HepG2 (cell line): ENCODE measurements around the gene CTRL. TPM values are rescaled to one million over a fixed set of nuclear protein-coding genes. Genes with fewer than 3 reads are reported as not detected.
A peak's percentile ranks its signal among the peaks of the same experiment; 100 is the strongest.

Source experiments
- AKAP8 ChIP-seq: sonication (generic); formaldehyde crosslinking; IDR thresholded peaks from 2 replicates; pipeline ENCODE4 v1.5.1; 2020; ENCODE audit warnings: mild to moderate bottlenecking, missing genetic modification reagents
- CCAR2 ChIP-seq: fragments of 200-400 bp; formaldehyde crosslinking; optimal IDR thresholded peaks from 2 replicates; pipeline ENCODE3; 2018; ENCODE audit warnings: low read depth, mild to moderate bottlenecking, low read length, moderate library complexity
- HES4 ChIP-seq: sonication (generic); formaldehyde crosslinking; IDR thresholded peaks from 2 replicates; pipeline ENCODE4 v1.9.0; 2021; ENCODE audit warnings: mild to moderate bottlenecking, missing genetic modification reagents, borderline replicate concordance
- HMG20B ChIP-seq: conservative IDR thresholded peaks from 2 replicates; pipeline ENCODE4 v1.6.1; 2016; ENCODE audit warnings: missing genetic modification reagents, missing compliant biosample characterization
- HOXD1 ChIP-seq: sonication (generic); formaldehyde crosslinking; IDR thresholded peaks from 2 replicates; pipeline ENCODE4 v1.5.0; 2020; ENCODE audit warnings: missing genetic modification reagents
- JDP2 ChIP-seq: sonication (generic); formaldehyde crosslinking; IDR thresholded peaks from 2 replicates; pipeline ENCODE4 v1.8.1; 2022; ENCODE audit warnings: missing genetic modification reagents, borderline replicate concordance
- JUN ChIP-seq: sonication (generic); formaldehyde crosslinking; IDR thresholded peaks from 2 replicates; pipeline ENCODE4 v1.4.0; 2020; ENCODE audit warnings: mild to moderate bottlenecking, missing genetic modification reagents
- MAFF ChIP-seq: IDR thresholded peaks from 2 replicates; pipeline ENCODE4 v1.6.1; 2011; ENCODE audit warnings: low read depth, low read length, improper control_type of control experiment
- MLX ChIP-seq: IDR thresholded peaks from 2 replicates; pipeline ENCODE4 v1.6.1; 2016
- PCBP1 ChIP-seq: fragments of 200-400 bp; formaldehyde crosslinking; IDR thresholded peaks from 2 replicates; pipeline ENCODE4 v1.6.1; 2017; ENCODE audit warnings: mild to moderate bottlenecking, low read depth, low read length, borderline replicate concordance
- PRPF4 ChIP-seq: fragments of 200-400 bp; formaldehyde crosslinking; IDR thresholded peaks from 2 replicates; pipeline ENCODE4 v1.6.1; 2016; ENCODE audit warnings: low read length, low read depth; ENCODE audit not compliant: poor library complexity, severe bottlenecking
- SALL1 ChIP-seq: sonication (generic); formaldehyde crosslinking; IDR thresholded peaks from 2 replicates; pipeline ENCODE4 v1.8.0; 2022; ENCODE audit warnings: mild to moderate bottlenecking, missing genetic modification reagents
- SIN3A ChIP-seq: IDR thresholded peaks from 2 replicates; pipeline ENCODE4 v1.6.1; 2011; ENCODE audit warnings: low read depth, mild to moderate bottlenecking, control low read depth, low read length, borderline replicate concordance
- SP140L ChIP-seq: sonication (generic); formaldehyde crosslinking; IDR thresholded peaks from 2 replicates; pipeline ENCODE4 v1.4.0; 2020; ENCODE audit warnings: missing genetic modification reagents, borderline replicate concordance
- SRSF4 ChIP-seq: fragments of 200-400 bp; formaldehyde crosslinking; IDR thresholded peaks from one replicate; pipeline ENCODE4 v1.6.1; 2018; ENCODE audit warnings: mild to moderate bottlenecking, low read depth, low read length, moderate library complexity; ENCODE audit not compliant: poor library complexity, severe bottlenecking
- ZBTB3 ChIP-seq: sonication (generic); formaldehyde crosslinking; IDR thresholded peaks from 2 replicates; pipeline ENCODE4 v1.4.0; 2020; ENCODE audit warnings: low read depth, mild to moderate bottlenecking, moderate library complexity, missing genetic modification reagents, borderline replicate concordance
- ZMYM4 ChIP-seq: sonication (generic); formaldehyde crosslinking; IDR thresholded peaks from 2 replicates; pipeline ENCODE4 v1.8.1; 2023; ENCODE audit warnings: mild to moderate bottlenecking, missing genetic modification reagents
- ZNF432 ChIP-seq: sonication (generic); formaldehyde crosslinking; IDR thresholded peaks from 2 replicates; pipeline ENCODE4 v1.5.0; 2020; ENCODE audit warnings: missing genetic modification reagents, mild to moderate bottlenecking, borderline replicate concordance
- ZNF768 ChIP-seq: sonication (generic); formaldehyde crosslinking; IDR thresholded peaks from 2 replicates; pipeline ENCODE4 v1.4.0; 2020; ENCODE audit warnings: missing genetic modification reagents
- ZNF772 ChIP-seq: sonication (generic); formaldehyde crosslinking; IDR thresholded peaks from 2 replicates; pipeline ENCODE4 v1.5.0; 2020; ENCODE audit warnings: mild to moderate bottlenecking, missing genetic modification reagents
- ZNF780A ChIP-seq: sonication (generic); formaldehyde crosslinking; IDR thresholded peaks from 2 replicates; pipeline ENCODE4 v1.8.0; 2022; ENCODE audit warnings: mild to moderate bottlenecking, missing genetic modification reagents, moderate library complexity
- ZSCAN12 ChIP-seq: sonication (generic); formaldehyde crosslinking; IDR thresholded peaks from 2 replicates; pipeline ENCODE4 v1.9.0; 2021; ENCODE audit warnings: mild to moderate bottlenecking, missing genetic modification reagents
- ZSCAN31 ChIP-seq: sonication (generic); formaldehyde crosslinking; IDR thresholded peaks from 2 replicates; pipeline ENCODE4 v1.5.0; 2020; ENCODE audit warnings: low read depth, mild to moderate bottlenecking, missing genetic modification reagents
- polyA plus RNA-seq, 8 experiments: library from polyadenylated mRNA; depleted of rRNA in 3 of 8; stranded (reverse) in 7 of 8; unstranded in 1 of 8; fragments of >200 nt; fragmentation: Illumina TruSeq in 4 of 8; extraction: Trizol in 4 of 8; gene quantifications; 2 replicates each; pipeline versions ENCODE4 v1.2.1 to v1.2.3, GENCODE V29; 2011 to 2016; ENCODE audit warnings: low read depth in 4 of 8, missing spikeins in 1 of 8, mixed read lengths in 1 of 8; ENCODE audit not compliant: insufficient read depth in 1 of 8
- total RNA-seq, 5 experiments: library from RNA; depleted of rRNA; stranded (reverse); fragments of >200 nt; fragmentation: Illumina TruSeq; extraction: Trizol; gene quantifications; 2 replicates each; pipeline ENCODE4 v1.2.3, GENCODE V29; 2016; ENCODE audit warnings: low read depth in 1 of 5
- TF ChIP-seq, protein P1 (sequence below): sonication (generic); formaldehyde crosslinking; IDR thresholded peaks from 2 replicates; pipeline ENCODE4 v1.4.0; 2020; ENCODE audit warnings: mild to moderate bottlenecking, missing genetic modification reagents, borderline replicate concordance
- TF ChIP-seq, protein P2 (sequence below): sonication (generic); formaldehyde crosslinking; IDR thresholded peaks from 2 replicates; pipeline ENCODE4 v1.8.0; 2022; ENCODE audit warnings: missing genetic modification reagents, low read depth, mild to moderate bottlenecking, borderline replicate concordance

CTRL gene
- total and polyA plus RNA-seq, 2 of the 13 experiments (the other 11 are each of a cell fraction or from before 2014, with no cell fraction given): 1.9 to 2.7 TPM

GRCh38 chr16:67942510-67943255 lies 11.0 kb upstream of the CTRL start (continued):
- TF ChIP-seq ZSCAN31 (CRISPR knock-in tag): no peak
- 0 out of 2 replicates have a peak, but pooled peaks have one; percentile 12 for TF ChIP-seq MLX
- TF ChIP-seq SRSF4: no peak
- no peak for TF ChIP-seq ZMYM4 (CRISPR knock-in tag)
- TF ChIP-seq ZNF768 (CRISPR knock-in tag): no peak
- no peak; the same call in 1 of the 2 replicates for TF ChIP-seq ZBTB3 (CRISPR knock-in tag)
- TF ChIP-seq ZNF780A (CRISPR knock-in tag): no peak
- no peak for TF ChIP-seq SIN3A
- TF ChIP-seq HES4: no peak
- TF ChIP-seq PRPF4: no peak
- 0 out of 2 replicates have a peak, but pooled peaks have one; percentile 1 for TF ChIP-seq HOXD1
- TF ChIP-seq SP140L (CRISPR knock-in tag): no peak; the same call in 1 of the 2 replicates
- TF ChIP-seq MAFF: no peak
- TF ChIP-seq CCAR2: no peak
- peak; percentile 50; the same call in 1 of the 2 replicates for TF ChIP-seq AKAP8 (CRISPR knock-in tag)
- TF ChIP-seq JUN (CRISPR knock-in tag): peak; percentile 26; the same call in 1 of the 2 replicates
- TF ChIP-seq PCBP1: no peak
- TF ChIP-seq HMG20B (CRISPR knock-in tag): 0 out of 2 replicates have a peak, but pooled peaks have one; percentile 12
- TF ChIP-seq JDP2: no peak
- no peak for TF ChIP-seq ZSCAN12 (CRISPR knock-in tag)
- no peak for TF ChIP-seq ZNF432 (CRISPR knock-in tag)
- TF ChIP-seq, protein P1, sequence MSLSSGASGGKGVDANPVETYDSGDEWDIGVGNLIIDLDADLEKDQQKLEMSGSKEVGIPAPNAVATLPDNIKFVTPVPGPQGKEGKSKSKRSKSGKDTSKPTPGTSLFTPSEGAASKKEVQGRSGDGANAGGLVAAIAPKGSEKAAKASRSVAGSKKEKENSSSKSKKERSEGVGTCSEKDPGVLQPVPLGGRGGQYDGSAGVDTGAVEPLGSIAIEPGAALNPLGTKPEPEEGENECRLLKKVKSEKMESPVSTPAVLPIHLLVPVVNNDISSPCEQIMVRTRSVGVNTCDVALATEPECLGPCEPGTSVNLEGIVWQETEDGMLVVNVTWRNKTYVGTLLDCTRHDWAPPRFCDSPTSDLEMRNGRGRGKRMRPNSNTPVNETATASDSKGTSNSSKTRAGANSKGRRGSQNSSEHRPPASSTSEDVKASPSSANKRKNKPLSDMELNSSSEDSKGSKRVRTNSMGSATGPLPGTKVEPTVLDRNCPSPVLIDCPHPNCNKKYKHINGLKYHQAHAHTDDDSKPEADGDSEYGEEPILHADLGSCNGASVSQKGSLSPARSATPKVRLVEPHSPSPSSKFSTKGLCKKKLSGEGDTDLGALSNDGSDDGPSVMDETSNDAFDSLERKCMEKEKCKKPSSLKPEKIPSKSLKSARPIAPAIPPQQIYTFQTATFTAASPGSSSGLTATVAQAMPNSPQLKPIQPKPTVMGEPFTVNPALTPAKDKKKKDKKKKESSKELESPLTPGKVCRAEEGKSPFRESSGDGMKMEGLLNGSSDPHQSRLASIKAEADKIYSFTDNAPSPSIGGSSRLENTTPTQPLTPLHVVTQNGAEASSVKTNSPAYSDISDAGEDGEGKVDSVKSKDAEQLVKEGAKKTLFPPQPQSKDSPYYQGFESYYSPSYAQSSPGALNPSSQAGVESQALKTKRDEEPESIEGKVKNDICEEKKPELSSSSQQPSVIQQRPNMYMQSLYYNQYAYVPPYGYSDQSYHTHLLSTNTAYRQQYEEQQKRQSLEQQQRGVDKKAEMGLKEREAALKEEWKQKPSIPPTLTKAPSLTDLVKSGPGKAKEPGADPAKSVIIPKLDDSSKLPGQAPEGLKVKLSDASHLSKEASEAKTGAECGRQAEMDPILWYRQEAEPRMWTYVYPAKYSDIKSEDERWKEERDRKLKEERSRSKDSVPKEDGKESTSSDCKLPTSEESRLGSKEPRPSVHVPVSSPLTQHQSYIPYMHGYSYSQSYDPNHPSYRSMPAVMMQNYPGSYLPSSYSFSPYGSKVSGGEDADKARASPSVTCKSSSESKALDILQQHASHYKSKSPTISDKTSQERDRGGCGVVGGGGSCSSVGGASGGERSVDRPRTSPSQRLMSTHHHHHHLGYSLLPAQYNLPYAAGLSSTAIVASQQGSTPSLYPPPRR (CRISPR knock-in tag): no peak; the same call in none of the 2 replicates
- no peak; the same call in 1 of the 2 replicates for TF ChIP-seq ZNF772 (CRISPR knock-in tag)
- 0 out of 2 replicates have a peak, but pooled peaks have one; percentile 17 for TF ChIP-seq SALL1
- TF ChIP-seq, protein P2, sequence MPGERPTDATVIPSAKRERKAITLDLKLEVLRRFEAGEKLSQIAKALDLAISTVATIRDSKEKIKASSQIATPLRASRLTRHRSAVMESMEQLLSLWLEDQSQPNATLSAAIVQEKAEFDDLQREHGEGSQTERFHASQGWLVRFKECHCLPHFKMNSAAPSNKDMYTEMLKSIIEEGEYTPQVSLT (CRISPR knock-in tag): no peak
